ENCODE data around the gene SOX6.

GRCh38 chr11:16297332-16297731 is 59.0 kb downstream of the SOX6 start:
- no peak for TF ChIP-seq CTCF (IDR thresholded peaks at IDR 0.05)
- TF ChIP-seq POLR2A (IDR thresholded peaks at IDR 0.05): no peak

Measured in uterus (tissue), 2 donors.